Stimulated activated CD4-positive, alpha-beta T cell treated with anti-CD3 and anti-CD28 coated beads, Interleukin-1b, Interleukin-23, amount 100 ng/mL, for 1 hour (primary cell): Measurements from ENCODE around the gene FUZ.
"Not testable (repeated sequence)": the region's sequence is repeated elsewhere in the genome, so short reads cannot be mapped to it uniquely, and the experiment has no call there.

Experiments used
- DNase-seq, 2 donors: peaks; one replicate each; pipeline ENCODE4 v3.0.0-alpha.2; 2020; ENCODE audit warnings: low read depth in 2 of 2

The FUZ gene

DNA sequence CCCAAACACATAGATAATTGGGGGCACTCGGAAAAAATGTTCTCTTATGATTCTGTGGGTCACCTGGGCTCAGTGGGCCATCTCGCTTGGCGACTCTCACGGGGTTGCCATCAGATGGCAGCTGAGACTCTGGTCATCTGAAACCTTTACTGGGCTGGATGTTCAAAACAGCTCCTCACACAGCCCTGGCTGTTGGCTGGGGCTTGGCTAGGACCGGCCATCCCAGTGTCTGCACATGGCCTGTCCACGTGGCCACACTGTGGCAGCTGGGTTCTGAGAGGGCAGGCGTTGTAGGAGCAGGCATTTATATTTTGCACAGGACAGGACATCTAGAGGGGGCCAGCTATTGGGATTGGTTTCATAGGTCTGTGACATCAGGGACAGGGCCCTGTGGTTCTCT, 20.5 kb upstream of the FUZ start:
- no peak for DNase-seq

DNA sequence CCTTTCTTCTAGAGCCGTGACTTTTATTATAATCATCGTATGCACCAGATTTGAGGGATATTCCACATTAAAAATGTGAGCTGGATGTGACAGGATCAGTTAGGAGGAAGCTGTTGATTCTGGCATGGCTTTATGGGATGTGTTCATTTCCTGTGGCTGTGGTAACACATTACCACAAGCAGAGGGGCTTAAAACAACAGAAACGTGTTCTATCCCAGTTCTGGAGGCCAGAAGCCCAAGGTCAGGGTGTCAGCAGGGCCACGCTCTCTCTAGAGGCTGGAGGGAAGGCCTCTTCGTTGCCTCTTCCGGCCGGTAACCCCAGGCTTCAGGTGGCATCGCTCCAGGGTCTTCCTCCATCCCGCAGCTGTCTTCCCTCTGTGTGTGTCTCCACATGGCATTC, 19.5 kb upstream of the FUZ start:
- no peak for DNase-seq

- no peak for DNase-seq
Measured at GRCh38 chr19:49831592-49831991, 18.5 kb upstream of the FUZ start.

GRCh38 chr19:49830766-49831165, 17.7 kb upstream of the FUZ start:
- DNase-seq: no peak

DNA sequence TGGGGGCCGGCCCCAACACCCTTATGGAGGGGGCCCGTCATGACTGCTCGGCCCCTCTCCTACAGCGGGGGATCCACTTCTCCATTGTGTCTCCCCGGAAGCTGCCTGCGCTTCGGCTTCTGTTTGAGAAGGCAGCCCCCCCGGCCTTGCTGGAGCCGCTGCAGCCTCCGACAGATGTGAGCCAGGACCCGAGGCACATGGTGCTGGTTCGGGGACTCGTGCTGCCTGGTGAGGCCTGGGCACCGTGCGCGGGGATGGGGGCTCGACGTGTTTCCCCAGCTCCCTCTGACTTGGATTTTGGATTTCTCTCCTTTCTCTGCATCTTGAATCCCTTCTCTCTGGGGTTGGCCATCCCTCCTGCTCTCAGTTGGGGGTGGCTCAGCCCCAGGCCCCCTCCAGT, 16.6 kb upstream of the FUZ start:
- DNase-seq: no peak

DNA sequence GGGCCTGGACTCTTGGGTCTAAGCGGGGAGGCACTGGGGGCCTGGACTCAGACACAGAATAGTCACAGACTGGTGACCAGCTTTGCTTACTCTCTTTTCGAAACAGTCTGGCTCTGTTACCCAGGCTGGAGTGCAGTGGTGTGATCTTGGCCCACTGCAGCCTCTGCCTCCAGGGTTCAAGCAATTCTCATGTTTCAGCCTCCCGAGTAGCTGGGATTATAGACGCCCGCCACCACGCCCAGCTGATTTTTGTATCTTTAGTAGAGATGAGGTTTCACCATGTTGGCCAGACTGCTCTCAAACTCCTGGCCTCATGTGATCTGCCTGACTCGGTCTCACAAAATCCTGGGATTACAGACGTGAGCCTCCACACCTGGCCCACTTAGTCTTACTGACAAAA, 16.1 kb upstream of the FUZ start:
- DNase-seq: no peak

DNA sequence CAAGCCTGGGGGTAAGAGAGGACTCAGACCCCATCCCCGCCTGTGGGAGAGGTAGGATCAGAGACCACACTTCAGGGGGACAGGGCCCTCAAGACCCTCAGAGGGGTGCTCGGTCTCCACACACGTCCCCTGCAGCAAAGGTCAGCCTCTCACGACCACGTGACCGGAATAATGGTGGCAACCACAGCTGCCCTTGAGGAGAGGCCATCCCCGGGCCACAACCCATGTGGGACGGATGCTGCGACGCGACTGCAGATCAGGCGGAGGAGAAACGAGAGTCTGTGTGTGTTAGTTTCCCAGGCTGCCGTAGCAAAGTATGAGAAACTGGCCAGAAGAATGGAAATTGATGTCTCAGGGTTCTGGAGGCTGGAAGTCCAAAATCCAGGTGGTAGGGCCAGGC, 13.9 kb upstream of the FUZ start:
- DNase-seq: no peak

DNA sequence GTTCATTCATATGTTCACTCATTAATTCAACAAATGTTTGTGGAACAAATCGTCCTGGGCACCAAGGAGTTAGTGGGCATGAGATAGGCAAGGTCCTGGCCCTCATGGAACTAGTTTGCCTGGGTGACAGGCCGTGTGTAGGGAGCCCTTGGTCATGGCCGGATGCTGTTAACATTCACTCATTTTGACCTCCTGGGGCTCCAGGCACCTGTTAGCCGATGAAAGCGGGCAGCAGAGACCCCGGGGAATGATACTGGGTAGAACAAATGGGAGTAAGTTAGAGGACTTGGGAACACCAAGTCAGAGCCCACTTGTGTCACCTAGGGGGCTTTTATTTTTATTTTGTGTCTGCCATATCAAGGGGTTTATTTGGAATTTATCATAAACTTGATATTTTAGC, 11.6 kb upstream of the FUZ start:
- no peak for DNase-seq

- DNase-seq: no peak
Measured at GRCh38 chr19:49823472-49823871, 10.4 kb upstream of the FUZ start.

DNA sequence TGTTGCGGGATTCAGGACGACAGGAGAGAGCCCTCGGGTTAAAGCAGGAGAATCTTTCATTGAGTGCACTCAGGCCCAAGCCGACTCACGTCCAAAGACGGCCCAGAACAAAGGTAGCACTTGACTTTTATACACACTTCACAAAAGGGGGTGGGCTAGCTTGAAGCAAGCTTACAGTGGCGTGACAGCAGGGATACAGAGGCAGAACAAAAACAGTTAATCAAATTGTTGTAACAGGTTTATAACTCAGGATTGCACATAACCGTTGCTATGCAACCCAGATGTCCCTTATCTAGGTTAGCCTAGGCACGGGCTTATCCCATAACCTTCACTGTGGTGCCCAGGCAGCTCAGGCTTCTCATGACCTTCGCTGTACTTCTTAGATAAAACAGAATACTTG, 7.0 kb upstream of the FUZ start:
- no peak for DNase-seq

- DNase-seq: not testable (repeated sequence)
Measured at GRCh38 chr19:49819452-49820115, 6.5 kb upstream of the FUZ start.

DNA sequence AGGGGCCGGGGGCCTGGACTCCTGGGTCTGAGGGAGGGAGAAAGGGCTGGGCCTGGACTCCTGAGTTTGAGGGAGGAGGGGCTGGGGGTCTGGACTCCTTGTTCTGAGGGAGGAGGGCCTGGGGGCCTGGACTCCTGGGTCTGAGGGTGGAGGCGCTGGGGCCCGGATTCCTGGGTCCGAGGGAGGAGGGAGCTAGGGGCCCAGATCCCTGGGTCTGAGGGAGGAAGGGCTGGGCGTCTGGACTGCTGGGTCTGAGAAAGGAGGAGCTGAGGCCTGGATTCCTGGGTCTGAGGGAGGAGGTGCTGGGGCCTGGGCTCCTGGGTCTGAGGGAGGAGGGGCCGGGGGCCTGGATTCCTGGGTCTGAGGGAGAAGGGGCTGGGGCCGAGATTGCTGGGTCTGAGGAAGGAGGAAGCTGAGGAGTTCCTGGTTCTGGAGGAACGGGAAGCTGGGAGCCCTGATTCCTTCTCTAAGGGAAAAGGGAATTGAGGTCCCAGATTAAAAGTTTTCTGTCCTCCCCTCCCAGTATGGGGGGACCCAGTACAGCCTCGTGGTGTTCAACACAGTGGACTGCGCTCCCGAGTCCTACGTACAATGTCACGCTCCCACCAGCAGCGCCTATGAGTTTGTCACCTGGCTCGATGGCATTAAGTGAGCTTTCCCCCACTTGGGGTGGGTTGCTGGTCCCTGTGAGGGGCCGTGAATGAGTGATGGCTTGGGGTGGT, 5.7 kb upstream of the FUZ start:
- DNase-seq: no peak

GRCh38 chr19:49817964-49818648, 5.0 kb upstream of the FUZ start, which contains the start of gene MED25:
TSS of gene MED25 (plus strand) at chr19:49818289. CDS start at chr19:49818342, 53 bp downstream.
- DNase-seq: peak; percentile 64 to 68

DNA sequence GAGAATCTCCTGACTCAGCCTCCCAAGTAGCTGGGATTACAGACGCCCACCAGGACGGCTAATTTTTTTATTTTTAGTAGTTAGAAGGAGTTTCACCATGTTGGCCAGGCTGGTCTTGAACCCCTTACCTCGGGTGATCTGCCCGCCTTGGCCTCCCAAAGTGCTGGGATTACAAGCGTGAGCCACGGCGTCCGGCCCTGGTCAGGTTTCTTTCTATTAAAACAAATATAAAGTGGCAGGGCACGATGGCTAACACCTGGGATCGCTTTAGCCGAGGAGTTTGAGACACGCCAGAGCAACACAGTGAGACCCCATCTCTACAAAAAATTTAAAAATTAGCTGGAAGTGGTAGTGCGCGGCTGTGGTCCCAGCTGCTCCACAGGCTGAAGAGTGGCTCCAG, 3.5 kb upstream of the FUZ start:
- no peak for DNase-seq

GRCh38 chr19:49814010-49814409, 918 bp upstream of the FUZ start:
- DNase-seq: no peak

DNA sequence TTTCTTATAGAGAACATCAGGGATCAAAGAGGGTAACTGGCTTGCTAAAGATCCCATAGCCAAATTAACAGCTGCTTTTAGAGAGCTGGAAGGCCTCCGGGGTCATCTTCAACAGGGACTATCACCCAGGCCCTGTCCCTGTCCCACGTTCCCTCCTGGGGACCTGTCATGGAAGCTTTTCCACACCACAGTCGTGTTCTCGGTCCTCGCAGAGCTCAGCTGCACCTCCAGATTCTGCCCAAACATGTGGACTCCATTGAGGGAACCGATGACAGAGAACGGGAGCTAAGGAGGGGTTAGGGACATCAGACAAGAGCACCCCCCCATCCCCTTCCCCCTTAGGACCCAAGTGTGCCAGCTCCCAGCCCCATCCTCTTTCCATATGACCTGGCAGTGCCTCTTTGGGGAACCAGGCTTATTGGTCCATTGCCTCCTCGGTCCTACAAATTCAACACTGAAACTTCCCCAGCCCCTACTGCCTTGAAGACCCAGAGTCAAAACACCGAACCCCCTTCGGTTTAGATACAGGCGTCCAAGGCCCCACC, 568 bp downstream of the FUZ start:
- DNase-seq: no peak

DNA sequence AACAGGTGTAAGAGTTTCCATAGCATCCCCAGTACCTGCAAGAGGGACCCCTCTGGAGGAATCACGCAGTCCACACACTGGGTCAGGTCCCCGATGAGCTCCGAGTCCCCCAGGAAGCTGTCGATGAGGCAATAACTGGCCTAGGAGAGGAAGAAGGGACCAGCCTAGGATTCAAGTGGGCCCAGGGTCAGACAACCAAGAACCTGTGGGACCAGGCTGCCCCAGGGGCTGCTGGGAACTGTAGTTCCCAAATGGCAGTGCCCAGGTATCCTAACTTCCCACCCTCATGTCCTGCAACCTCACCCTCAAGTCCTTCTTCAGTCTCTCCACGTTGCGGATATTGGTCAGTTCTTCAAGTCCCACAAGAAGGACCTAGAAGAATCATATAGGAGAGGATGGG, 1.8 kb downstream of the FUZ start:
- no peak for DNase-seq

GRCh38 chr19:49809941-49810389, 3.1 kb downstream of the FUZ start:
- DNase-seq: no peak

- DNase-seq: peak in 1 of 2 donors; percentile 10
Measured at GRCh38 chr19:49809160-49809940, 3.7 kb downstream of the FUZ start.

DNA sequence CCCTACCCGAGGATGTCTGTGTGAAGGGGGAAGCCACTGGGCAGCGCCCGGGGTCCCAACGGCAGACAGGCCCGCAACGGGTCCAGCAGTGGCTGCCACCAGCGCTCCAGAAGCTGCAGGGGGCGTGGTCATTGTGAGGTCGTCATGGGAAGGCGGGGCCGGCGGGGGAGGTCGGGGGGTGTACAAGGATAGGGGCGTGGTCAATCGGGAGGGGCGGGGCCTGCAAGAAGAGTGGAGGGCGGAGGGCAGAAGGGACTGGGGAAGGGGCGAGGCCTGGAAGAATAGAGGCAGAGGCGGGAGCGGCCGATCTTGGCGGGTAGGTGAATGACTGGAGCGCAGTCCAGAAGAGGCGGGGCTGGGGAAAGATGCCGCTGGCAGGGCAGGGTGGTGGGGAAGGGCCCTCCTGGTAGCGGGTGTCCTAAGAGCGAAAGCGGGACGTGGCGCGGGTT, 4.4 kb downstream of the FUZ start:
- peak; percentile 78 to 84 for DNase-seq

DNA sequence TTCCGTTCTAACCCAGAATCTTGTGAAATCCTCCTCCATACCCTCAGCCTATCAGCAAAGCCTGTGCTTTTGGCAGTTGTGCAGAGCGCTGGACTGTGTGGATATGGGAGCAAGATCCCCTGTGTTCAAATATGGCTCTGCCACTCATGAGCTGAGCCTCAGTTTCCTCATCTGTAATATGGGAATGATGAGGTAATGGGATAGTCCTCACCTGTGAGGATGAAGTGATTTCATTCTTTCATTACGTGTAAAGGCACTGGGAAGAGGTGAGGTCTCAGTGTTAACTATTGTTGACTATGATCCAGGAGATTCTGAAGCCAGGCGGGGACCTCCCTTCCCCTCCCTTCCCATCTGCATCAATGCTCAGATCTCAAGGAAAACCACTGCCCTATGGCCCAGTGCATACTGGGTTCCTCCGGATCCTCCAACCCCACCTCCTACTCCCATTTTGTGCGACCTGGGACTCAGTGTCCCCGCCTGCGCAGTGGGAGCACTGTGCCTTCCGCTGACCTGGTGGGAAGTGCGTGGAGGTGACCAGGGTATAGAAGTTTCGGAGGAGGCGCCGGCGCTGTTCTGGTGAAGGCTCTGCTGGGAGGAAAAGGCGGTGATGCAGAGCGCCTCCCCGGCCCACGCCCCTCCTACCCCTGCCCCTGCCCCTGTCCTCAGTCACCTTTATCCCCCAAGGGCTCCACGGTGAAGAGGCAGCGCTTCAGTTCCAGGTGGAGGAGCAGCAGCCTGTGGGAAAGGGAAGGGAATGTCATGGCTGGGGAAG, 5.0 kb downstream of the FUZ start:
- DNase-seq: no peak
